HG02678 (cell line): ENCODE results near the gene ZNF598.
A peak's percentile ranks its signal among the peaks of the same experiment; 100 is the strongest.

ENCODE experiments used
- ATAC-seq: cut with Tn5 transposase; IDR thresholded peaks from one replicate; pipeline ENCODE4 v1.9.1; 2021; ENCODE audit warnings: mild to moderate bottlenecking, moderate library complexity; ENCODE audit not compliant: unreplicated experiment

Gene ZNF598

GRCh38 chr16:1991948-1992703 lies 17.5 kb downstream of the ZNF598 start:
- peak; percentile 48 for ATAC-seq

- ATAC-seq = no peak
Observed at GRCh38 chr16:1991588-1991947, 18.1 kb downstream of the ZNF598 start.

GRCh38 chr16:1991135-1991551 lies 18.5 kb downstream of the ZNF598 start:
- ATAC-seq = no peak

DNA sequence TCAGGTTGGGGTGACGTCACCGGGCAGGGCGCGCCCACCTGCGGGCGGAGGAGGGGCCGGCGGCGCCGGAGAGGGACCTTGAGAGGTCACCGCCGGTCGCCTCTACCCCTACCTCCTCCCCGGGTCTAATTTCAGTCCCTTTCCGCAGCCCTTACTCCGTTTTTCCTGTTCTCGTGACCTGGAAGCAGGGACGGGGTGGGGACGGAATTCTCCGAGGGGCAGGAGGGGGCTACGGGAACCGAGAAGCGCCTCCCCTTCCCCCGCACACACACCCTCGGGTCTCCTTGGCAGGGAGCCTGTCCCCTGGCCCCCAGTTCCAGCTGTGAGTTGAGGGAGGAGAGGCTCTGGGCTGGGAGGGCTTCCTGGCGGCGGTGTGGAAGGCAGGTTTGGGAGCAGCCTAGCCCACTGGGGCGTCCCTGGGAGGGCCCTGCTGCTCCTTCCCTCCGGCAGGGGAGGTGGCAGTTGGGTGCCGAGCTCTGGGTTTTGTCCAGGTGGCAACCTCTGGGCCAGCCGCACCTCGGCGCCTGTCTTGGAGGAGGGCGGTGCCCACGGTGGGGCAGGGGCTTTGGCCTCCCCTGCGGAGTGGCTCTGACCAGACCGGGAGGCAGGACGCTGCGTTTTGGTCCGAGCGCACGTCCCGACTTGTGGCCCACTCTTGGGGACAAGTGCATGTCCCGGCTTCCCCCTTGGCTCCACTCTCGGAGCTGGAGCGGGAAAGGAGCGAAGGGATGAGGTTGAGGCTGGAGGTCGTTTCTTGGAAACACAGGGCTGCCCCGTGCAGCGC lies 19.1 kb downstream of the ZNF598 start:
- no peak for ATAC-seq

DNA sequence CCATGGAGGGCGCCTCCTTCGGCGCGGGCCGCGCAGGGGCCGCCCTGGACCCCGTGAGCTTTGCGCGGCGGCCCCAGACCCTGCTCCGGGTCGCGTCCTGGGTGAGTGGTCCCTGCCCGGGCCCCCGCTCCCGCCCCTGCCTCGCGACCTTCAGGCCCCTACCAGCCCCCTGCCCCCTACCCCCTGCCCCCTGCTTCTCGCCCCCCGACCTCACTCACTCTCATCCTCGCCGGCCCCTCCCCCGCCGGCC lies 19.6 kb downstream of the ZNF598 start:
- no peak for ATAC-seq

DNA sequence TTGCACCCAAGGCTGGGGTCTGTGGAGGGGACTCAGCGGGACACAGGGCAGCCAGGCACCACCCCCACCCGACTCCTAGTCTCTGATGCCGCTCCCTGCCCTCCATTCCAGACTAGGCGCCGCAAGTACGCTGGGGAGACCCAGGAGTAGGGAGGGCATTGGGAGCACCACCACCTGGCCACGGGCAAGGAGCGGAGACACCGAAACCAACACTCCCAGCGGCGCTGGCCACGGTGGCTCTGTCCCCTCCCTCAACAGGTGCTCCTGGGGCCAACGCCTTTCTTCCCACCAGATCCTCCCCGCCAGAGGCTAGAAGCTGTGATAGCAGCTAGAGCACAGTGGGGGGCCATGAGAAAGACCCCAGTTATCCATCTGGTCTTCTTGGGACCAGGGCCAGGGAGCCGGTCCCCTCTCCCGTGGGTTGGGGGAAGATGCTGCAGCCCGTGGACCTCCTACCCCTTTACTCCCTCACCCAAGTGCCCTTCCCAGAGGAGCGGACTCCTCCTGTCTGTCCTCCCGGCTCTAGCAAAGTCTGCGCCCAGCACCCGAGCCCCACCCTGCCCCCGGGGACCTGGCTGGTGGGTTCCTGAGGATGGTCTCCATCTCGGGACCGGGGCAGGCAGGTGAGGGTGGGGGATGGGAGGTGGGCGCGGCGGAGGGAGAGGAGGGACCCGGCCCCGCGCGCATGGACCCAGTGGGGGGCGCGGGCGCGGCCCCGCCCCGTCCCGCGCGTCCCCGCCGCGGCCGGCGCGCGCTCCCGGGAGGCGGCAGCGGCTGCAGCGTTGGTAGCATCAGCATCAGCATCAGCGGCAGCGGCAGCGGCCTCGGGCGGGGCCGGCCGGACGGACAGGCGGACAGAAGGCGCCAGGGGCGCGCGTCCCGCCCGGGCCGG lies 20.2 kb downstream of the ZNF598 start, which contains the start of gene SYNGR3:
SYNGR3 (plus strand) TSS at position 762 of the 892 bp plus-strand sequence. CDS start 133 bp downstream, outside the sequence.
- ATAC-seq = no peak

DNA sequence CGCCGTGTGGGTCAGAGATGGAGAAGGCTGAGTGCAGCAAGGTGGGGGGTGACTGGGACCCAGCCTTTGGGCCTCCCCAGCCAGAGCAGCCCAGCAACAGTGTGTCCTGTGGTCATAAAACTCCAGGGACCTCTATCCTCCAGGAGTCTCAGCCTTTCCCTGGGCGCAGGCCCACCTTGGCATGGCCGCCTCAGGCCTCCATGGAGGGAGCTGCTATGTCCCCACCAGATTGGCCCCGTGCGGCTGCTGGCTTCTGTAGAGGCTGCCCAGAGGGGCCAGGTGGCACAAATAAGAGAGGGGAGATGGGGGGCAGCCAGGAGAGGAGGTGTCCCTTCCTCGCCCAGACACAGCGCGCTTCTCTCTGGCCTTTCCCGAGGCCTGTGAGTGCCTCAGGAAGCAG lies 22.4 kb downstream of the ZNF598 start:
- ATAC-seq = no peak

- no peak for ATAC-seq
Observed at GRCh38 chr16:1985466-1986150, 24.0 kb downstream of the ZNF598 start.

DNA sequence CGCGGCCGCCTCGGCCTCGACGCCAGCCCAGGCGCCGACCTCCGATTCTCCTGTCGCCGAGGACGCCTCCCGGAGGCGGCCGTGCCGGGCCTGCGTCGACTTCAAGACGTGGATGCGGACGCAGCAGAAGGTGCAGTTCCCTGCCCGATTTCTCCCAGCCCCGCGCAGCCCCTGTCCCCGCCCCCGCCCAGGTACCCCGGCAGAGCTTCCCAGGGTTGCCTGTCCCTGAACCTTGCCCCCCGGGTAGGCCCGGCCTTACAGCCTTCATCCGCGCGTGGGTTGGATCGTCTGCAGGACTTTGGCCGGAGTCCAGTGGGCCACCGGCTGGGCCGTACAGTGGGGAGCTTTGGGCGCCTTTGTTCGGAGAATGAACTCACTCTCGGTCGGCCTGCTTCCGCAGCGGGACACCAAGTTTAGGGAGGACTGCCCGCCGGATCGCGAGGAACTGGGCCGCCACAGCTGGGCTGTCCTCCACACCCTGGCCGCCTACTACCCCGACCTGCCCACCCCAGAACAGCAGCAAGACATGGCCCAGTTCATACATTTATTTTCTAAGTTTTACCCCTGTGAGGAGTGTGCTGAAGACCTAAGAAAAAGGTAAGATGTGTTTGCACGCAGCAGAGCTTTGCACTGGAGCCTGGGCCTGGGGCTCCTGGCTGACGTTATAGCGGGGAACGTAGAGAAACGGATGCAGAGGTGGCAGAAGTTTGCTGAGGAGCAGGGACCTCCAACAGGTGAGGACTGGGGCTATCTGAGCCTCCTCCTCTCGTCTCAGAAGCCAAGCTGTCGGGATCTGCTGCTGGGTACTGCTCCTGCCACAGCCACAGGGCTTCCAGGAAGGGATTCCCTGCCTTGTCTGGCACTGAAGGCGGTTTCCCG lies 25.0 kb downstream of the ZNF598 start:
- peak; percentile 8 for ATAC-seq

- ATAC-seq = peak; percentile 84
Observed at GRCh38 chr16:1983544-1984346, 25.9 kb downstream of the ZNF598 start, which contains the start of gene GFER. GFER (plus strand) TSS chr16:1984193; CDS start chr16:1984219, 26 bp downstream.

- no peak for ATAC-seq
Observed at GRCh38 chr16:1982991-1983543, 26.6 kb downstream of the ZNF598 start.

DNA sequence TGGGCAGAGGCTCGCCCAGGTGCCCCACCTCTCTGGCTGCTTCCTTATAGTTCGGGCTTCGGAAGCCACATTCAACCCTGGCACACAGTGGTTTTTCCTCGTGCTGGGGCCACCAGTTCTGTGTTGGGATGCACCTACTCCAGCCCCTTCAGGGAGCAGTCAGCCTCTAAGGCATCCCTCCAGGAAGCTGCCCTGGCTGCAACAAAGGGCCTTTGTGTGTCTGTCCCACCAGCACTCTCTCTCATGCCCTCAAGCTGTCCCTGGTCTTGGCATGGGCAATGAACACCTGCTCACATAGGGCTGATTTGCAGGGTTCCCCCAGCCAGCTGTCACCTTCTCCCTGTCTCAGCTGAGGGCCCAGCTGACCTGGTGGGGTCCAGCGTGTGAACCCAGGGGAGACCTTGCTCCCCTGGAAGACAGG lies 27.6 kb downstream of the ZNF598 start:
- no peak for ATAC-seq

DNA sequence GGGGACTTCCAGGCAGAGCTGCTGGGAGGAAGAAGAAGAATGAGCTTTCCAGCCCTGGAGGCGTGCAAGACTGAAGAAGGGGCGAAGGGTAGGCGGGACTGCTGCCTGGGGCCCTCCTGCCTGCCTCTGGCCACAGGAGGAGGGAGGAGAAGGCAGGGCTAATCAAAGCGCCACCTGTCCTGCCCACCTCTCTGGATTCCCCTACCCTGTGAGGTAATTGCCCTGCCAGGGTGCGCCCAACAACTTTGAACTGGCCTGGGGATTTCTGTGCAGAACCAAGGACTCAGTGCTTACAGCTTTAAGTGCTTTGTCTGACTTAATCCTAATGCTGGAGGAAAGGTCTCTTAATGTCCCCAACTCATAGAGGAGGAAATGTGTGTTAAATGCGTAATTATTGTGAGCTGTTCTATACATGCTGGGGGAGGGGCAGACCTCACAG lies 28.2 kb downstream of the ZNF598 start, which contains the start of gene NOXO1:
NOXO1 (minus strand) TSS at position 72 of the 439 bp plus-strand sequence. CDS start 290 bp downstream, outside the sequence.
- no peak for ATAC-seq

DNA sequence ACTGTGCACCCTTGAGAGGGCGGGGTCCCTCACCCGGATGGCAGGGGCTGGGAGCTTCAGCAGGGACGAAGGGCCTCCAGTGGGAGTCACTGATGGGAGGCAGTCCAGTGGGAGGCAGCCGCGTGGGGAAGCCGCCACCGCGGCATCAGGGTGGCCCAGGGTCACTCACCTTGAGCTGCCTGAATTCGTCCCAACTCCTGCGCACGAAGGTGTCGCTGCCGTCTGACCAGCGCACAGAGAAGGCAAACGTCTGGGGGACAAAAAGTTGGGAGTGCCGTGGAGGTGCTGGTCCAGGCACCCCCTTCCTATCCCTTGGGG lies 28.9 kb downstream of the ZNF598 start:
- ATAC-seq = no peak

DNA sequence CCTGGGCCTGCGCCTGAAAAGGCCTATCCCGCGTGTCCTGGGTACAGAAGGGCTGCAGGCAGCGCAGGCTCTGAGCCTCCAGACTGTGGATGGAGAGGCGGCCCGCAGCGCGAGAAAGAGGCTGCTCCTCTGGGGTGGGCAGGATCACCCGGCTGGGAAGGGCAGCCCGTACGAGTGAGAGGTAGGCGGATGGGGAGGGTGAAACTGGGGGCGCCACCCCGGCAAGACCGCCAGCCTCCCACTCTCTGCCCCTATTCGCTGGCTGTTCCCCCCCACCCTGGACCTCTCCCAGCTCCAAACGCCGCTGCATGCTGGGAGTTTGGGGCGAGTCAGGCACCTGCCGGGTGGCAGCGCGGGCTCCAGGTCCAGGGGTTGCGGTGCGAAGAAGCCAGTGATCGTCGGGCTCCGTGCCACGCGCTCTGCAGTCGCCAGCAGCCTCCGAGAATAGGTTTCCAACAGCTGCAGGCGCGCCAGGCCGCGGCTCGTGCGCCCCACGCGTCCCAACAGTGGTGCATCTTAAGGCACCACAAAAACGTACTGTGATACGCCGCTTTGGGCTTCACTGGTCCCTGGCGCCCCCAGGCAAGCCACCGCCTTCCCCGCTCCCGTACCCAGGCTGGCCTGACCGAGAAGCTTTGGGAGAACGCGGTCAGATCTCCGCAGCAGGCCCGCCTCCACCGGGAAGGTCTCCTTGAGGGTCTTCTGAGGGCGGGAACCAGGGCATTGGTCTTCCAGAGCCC lies 29.4 kb downstream of the ZNF598 start:
- no peak for ATAC-seq

DNA sequence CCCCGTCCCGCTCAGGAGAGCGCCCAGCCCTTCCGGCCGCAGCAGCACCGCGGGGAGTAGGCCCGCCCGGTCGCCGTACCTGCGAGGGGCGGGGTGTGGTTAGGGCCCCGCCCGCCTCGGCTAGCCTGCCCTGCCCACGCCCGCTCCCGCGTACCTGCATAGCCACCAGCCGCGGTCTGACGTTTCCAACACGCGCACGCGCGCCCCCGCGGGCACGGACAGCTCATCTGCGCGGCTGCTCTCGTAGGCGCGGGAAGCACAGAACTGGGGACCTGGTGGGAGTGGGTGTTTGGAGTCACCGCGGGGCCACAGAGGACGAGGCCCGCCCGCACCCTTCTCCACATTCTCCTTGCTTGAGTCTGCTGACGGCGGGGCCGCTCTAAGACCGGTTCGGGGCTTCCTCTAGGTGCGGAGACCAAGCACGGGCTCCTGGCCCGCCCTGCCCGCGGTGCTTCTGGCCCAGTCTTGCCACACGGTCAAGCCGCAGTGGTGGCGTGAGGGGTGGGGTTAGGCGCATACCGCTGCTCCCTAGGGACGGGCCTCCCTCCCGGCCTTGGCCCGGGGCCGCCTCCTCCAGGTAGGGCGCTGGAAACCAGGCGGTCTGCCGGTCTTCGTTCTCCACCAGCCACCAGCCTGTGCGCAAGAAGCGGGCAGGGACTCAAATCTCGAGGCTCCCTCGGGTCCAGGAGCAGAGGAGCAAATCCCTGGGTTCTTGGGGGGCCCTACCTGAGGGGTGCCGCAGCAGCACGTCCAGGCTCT lies 30.2 kb downstream of the ZNF598 start:
- no peak for ATAC-seq

- ATAC-seq = no peak
Observed at GRCh38 chr16:1978476-1979120, 31.0 kb downstream of the ZNF598 start.
